CMK (cell line): ENCODE data around the gene MYOZ3.

Experiments
- DNase-seq: peaks from one replicate; pipeline ENCODE4 v3.0.0-alpha.2; 2010; ENCODE audit warnings: low read depth

MYOZ3 gene

GRCh38 chr5:150642991-150643710, 17.9 kb upstream of the MYOZ3 start:
- DNase-seq = no peak

DNA sequence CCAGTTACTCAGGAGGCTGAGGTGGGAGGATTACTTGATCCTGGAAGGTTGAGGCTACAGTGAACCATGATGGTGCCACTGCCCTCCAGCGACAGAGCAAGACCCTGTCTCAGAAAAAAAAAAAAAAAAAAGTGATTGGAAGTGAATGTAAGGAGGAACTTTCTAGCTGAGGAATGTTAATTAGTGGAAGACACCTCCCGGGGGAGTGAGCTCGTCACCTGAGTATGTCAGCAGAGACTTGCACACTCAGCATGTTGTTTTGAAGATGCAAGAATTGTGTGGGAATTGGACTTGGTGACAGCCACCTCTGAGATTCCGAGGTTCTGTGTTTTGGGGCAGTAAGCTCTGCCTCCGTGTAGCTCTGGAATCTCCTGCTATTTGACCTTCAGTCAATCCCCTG, 17.0 kb upstream of the MYOZ3 start:
- no peak for DNase-seq

DNA sequence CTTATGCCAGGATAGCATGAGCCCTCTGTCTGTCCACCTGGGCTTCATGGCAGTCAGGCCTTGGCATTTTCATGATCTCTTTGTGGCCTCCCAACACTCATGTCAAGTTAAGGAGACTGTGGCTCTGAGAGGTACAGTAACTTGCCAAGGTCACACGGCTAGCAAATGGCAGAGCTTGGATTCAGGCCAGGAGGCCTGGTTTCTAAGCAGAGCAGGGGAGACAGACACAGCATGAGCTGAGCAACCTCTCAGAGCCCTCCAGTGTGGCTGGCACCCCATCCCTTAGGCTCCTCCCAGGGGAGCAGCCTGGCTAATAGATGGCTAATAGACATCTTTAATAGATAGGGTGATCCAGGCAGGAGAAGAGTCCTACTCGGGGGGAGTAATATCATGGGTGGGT, 16.5 kb upstream of the MYOZ3 start:
- DNase-seq = no peak

DNA sequence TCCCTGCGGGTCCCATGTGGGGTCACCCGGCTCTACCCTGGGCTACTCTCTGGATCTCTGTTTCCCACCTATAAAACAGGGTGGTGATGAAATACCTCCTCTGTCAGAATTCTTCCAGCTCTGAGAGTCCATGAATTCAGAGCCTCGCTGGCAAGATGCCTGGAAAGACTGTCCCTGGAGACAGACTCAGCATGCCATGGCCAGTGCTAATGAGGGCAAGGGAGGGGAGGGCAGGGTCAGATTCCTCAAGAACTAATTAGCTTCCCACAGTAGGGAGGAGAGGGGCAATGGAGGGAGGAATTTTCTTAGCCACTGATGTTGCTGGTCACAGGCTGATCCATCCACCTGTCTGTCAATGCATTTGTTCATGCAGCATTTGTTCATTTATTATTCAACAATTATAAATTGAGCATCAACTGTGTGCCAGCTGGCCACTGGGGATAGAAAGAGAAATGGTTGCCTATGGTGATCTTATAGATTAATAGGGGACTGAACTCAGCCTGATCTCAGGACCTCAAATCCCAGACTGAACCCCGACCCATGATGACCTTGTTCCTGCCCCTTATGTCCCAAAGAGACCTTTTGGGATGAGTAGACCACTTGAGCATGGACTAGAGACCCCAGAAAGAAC, 15.9 kb upstream of the MYOZ3 start:
- DNase-seq = no peak

GRCh38 chr5:150647275-150648251, 13.5 kb upstream of the MYOZ3 start:
- no peak for DNase-seq

- DNase-seq = no peak
Observed at GRCh38 chr5:150648294-150649107, 12.6 kb upstream of the MYOZ3 start.

DNA sequence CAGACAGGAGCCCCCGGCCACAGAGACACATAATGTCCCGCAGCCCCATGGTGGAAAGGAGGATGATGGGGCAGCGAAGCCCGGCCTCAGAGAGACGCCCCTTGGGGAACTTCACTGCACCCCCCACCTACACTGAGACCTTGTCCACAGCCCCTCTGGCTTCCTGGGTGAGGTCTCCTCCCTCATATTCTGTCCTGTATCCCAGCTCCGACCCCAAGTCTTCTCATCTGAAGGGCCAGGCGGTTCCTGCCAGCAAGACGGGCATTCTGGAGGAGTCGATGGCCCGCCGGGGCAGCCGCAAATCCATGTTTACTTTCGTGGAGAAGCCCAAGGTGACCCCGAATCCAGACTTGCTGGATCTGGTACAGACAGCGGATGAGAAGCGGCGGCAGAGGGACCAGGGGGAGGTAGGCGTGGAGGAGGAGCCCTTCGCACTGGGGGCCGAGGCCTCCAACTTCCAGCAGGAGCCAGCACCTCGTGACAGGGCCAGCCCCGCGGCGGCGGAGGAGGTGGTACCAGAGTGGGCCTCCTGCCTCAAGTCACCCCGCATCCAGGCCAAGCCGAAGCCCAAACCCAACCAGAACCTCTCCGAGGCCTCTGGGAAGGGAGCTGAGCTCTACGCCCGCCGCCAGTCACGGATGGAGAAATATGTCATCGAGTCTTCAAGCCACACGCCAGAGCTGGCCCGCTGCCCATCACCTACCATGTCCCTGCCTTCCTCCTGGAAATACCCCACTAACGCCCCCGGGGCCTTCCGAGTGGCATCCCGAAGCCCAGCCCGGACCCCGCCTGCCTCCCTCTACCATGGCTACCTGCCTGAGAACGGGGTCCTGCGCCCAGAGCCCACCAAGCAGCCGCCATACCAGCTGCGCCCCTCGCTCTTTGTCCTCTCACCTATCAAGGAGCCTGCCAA, 11.7 kb upstream of the MYOZ3 start:
- no peak for DNase-seq

DNA sequence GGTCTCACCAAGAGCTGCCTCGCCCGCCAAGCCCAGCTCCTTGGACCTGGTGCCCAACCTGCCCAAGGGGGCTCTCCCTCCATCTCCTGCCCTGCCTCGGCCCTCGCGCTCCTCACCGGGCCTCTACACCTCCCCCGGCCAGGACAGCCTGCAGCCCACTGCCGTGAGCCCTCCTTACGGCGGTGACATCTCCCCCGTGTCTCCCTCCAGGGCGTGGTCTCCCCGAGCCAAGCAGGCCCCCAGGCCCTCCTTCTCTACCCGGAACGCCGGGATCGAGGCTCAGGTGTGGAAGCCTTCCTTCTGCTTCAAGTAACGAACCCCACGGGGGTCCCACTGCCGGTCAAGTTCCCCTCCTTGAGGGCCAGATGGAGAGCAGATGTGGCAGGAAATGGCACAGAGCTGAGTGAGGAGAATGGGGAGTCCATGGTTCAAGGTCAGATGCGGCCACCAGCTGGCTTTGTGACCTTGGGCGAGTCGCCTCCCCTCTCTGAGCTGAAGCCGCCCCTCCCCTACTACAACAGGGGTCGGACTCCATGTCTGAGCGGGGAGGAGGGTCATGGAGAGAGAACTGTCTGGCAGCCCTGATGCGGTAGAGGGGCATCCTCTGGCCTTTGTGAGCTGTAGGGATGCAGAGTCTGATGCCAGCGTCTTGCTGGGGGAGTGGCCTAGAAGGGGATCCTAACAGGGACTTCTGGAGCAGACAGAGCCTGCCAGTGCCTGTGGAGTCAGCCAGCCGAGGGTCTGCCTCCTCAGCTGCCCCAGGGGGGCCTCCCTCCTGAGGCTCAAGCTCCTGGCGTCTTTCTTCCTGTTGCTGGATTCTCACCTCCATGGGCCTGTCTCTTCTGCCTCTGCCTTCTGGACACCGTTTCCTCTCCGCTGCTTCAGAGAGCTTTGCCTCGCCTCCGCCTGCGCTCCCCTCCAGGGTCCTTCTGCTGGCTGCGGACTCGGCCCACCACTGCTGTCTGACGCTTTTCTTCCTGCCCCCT, 10.7 kb upstream of the MYOZ3 start:
- no peak for DNase-seq

DNA sequence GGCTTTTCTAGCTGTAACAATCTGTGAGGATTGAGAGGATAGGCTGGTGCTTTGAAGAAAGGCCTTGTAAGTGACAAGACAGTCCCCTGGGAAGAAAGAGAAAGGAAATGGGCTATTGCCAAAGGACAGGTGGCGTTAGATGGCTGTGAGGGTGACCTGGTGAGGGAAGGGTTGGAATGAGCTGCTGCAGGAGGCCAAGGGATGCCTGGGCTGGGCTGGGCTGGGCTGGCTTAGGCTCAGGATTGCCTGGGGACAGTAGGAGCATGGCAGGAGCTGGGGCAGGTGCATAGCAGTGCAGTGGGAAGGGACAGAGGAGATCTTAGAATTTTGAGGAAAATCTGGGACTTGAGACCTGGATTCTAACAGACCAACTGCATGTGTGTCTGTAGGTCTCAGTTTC, 9.7 kb upstream of the MYOZ3 start:
- DNase-seq = no peak

DNA sequence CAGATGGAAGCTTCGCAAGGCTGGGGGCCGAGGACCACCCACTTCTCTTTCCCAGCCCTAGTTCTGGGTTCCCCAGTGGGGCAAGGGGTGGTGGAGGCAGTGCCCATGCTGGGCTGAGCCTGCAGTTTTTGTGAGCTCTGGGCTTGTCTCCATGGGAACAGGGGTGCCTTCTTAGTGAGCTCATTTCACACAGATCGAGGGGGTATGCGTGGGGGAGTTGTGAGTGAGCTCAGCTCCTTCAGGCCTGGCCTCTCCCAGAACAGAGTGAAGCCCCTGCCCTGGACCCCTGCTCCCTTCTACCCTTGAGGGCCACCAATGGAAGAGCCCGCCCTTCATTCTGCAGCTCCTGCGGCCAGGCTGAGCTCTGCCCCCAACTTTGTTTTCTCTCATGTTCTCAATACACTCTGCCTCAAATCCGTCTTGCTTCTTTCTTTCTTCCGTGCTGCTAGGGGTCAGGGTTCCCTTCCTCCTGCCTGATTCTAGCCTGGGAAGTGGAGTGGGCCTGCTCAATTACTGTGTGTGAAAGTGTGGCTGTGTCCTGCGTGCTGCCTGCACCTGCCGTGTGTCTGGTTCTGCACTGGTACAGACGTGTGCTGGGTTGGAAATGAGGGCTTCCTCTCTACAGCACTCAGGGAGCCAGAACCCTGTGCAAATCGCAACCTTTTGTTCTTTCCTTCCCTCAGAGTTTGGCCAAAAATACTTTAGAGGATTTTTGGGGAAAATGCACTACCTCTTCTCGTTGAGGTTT, 9.0 kb upstream of the MYOZ3 start:
- DNase-seq = no peak

DNA sequence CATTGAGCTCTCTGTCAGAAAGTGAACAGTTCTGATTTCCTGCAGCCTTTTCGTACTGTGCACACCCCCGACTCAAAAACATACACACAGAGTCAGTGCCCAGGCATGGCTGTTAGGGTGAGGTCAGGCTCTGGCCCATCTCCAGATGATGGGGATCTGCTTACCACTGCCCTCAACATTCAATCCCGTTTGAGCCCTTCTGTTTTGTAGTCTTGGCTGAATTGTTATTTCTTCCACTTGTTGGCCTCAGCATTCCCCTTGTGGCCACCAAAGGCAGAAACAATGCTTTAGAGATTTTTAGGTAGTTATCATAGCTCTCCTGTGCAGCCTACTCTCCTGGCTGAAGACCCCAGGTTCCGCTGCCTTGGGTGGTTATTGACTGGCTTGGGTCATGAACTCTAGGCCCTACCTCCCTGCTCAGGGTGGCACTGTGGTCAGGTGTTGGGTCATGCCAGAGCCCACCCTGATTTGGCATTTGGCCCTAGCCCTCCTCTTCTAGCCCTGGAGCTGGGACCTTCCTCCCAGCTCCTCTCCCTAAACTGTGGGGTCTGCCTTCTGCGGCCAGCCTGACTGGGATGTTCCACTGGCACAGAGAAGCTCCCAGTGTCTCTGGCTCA, 7.8 kb upstream of the MYOZ3 start:
- DNase-seq = no peak

GRCh38 chr5:150653762-150654556, 7.1 kb upstream of the MYOZ3 start:
- no peak for DNase-seq

DNA sequence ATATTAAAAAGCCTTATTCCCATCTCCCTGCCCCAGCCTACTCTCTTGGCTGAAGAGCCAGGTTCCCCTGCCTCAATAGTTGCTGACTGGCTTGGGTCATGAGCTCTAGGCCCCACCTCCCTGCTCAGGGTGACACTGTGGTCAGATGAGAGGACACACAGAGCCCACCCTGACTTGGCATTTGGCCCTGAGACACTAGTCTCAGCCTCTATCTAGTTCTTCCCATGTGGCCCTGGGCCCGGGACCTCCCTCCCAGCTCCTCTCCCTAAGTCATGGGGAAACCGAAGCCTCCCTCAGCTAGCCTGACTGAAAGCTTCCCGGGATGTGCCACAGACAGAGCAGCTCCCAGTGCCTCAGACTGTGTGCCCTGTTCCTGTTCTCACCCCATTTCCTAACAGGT, 5.8 kb upstream of the MYOZ3 start:
- DNase-seq = no peak

- DNase-seq = peak; percentile 54
Observed at GRCh38 chr5:150656191-150657132, 4.6 kb upstream of the MYOZ3 start.

GRCh38 chr5:150658121-150658520, 2.9 kb upstream of the MYOZ3 start:
- no peak for DNase-seq

GRCh38 chr5:150658699-150659265, 2.3 kb upstream of the MYOZ3 start:
- no peak for DNase-seq
